ENCODE measurements around the gene ARID1B.

GRCh38 chr6:156872903-156873302, 95.7 kb downstream of the ARID1B start:
- no peak for TF ChIP-seq CTCF (conservative IDR thresholded peaks at IDR 0.05; ENCODE audit: low read depth, low read length)
- no peak for TF ChIP-seq EZH2 (IDR thresholded peaks at IDR 0.05; ENCODE audit: borderline replicate concordance, low read depth, low read length, poor library complexity, severe bottlenecking)
